ENCODE results near the gene NUP93. TPM values are rescaled to one million over a fixed set of nuclear protein-coding genes. Genes with fewer than 3 reads are reported as not detected.

Gene NUP93
- total and polyA plus RNA-seq, 2 donors (not counting 3 experiments of a cell fraction or from before 2014, with no cell fraction given): 62.3 to 124 TPM

DNA sequence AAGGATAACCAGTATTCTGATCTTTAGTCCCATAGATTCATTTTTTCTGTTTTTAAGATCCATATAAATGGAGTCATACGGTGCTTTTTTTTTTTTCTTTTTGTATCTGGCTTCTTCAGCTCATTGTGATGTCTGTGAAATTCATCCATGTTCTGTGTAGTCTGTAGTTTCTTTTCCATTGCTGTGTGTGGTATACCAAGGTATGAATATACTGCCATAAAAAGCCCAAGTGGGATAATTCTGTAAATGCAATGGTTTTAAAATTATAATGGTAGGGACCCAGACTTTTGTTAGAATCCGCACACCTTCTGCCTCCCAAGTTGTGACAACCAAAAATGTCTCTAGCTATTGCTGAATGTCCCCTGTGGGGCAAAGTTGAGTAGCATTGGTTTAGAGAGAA is 7.6 kb downstream of the NUP93 start:
- FAIRE-seq (no peak), DNase-seq (ENCODE audit: low read depth, low spot score) (no peak)
- Histone ChIP-seq H3K9ac (replicated peaks; ENCODE audit: extremely low read depth, insufficient read depth, low read length) (no peak overlapping the region), H3K36me3 (ENCODE audit: control insufficient read depth in 2 of 2, extremely low read depth in 1 of 2, insufficient read depth in 2 of 2, low read length in 2 of 2) (no peaks in the 10 kb centered on the region), H3K4me2 (ENCODE audit: insufficient read depth, low read length) (no peak overlapping the region), H3K4me3 (replicated peaks in 1 of 3; ENCODE audit: insufficient read depth in 1 of 3, low read depth in 1 of 3, low read length in 3 of 3) (no peak overlapping the region), H3K79me2 (ENCODE audit: control insufficient read depth, insufficient read depth, low read length) (peaks cover 69% of the 10 kb centered on the region), H3K9me1 (replicated peaks; ENCODE audit: control insufficient read depth, extremely low read depth, insufficient read depth, low read length) (no peaks in the 10 kb centered on the region), H3K27ac (ENCODE audit: insufficient read depth, low read depth, low read length) (no peak overlapping the region), H2AFZ (ENCODE audit: low read depth, low read length) (no peak overlapping the region), H3K4me1 (ENCODE audit: control insufficient read depth, extremely low read depth, insufficient read depth, low read length) (peaks cover 14% of the 10 kb centered on the region), H4K20me1 (replicated peaks; ENCODE audit: control insufficient read depth, extremely low read depth, insufficient read depth, low read length) (no peaks in the 10 kb centered on the region), H3K9me3 (replicated peaks; ENCODE audit: control insufficient read depth, insufficient read depth, low read length) (no peaks in the 10 kb centered on the region), H3K27me3 (ENCODE audit: control insufficient read depth in 2 of 2, insufficient read depth in 2 of 2, low read length in 2 of 2) (no peaks in the 10 kb centered on the region)
- POLR2A ChIA-PET: no interaction called here
- CTCF ChIA-PET: interaction anchor here (1.3 kb wide), 1 partner anchor 55 kb away, joined by 3 read pairs; no protein-coding TSS in a partner anchor
- TF ChIP-seq EZH2 (IDR thresholded peaks at IDR 0.05; ENCODE audit: borderline replicate concordance, low read depth, low read length, severe bottlenecking) (no peak), POLR2AphosphoS5 (IDR thresholded peaks at IDR 0.05; ENCODE audit: insufficient read depth, low read depth, low read length) (no peak), POLR2A (IDR thresholded peaks at IDR 0.05; ENCODE audit: low read depth, low read length) (no peak), GATA2 (IDR thresholded peaks at IDR 0.05; ENCODE audit: insufficient read depth, insufficient read length, low read depth, low read length) (no peak), FOS (IDR thresholded peaks at IDR 0.05; ENCODE audit: borderline replicate concordance, insufficient read depth, low read length) (no peak), JUN (IDR thresholded peaks at IDR 0.05; ENCODE audit: borderline replicate concordance, insufficient read depth, insufficient read length, low read depth) (no peak), MYC (IDR thresholded peaks at IDR 0.05; ENCODE audit: low read depth, low read length) (no peak)
- TF ChIP-seq, protein P1, sequence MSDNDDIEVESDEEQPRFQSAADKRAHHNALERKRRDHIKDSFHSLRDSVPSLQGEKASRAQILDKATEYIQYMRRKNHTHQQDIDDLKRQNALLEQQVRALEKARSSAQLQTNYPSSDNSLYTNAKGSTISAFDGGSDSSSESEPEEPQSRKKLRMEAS (IDR thresholded peaks at IDR 0.05; ENCODE audit: insufficient read depth, insufficient read length): no peak
- TF ChIP-seq, protein P2, sequence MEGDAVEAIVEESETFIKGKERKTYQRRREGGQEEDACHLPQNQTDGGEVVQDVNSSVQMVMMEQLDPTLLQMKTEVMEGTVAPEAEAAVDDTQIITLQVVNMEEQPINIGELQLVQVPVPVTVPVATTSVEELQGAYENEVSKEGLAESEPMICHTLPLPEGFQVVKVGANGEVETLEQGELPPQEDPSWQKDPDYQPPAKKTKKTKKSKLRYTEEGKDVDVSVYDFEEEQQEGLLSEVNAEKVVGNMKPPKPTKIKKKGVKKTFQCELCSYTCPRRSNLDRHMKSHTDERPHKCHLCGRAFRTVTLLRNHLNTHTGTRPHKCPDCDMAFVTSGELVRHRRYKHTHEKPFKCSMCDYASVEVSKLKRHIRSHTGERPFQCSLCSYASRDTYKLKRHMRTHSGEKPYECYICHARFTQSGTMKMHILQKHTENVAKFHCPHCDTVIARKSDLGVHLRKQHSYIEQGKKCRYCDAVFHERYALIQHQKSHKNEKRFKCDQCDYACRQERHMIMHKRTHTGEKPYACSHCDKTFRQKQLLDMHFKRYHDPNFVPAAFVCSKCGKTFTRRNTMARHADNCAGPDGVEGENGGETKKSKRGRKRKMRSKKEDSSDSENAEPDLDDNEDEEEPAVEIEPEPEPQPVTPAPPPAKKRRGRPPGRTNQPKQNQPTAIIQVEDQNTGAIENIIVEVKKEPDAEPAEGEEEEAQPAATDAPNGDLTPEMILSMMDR (IDR thresholded peaks at IDR 0.05; ENCODE audit: extremely low read depth in 1 of 2, insufficient read depth in 1 of 2, low read depth in 1 of 2, low read length in 2 of 2): no peak
- BruUV-seq (replicated peaks): no TSS peak
- intact Hi-C loops (cut with micrococcal nuclease): no loop called here
- dilution Hi-C loops (cut with MboI; ENCODE audit: extremely low pct_ligation_motif_present, low sequenced_read_pairs): no loop called here
